Body of pancreas (tissue), 4 donors: Measurements from ENCODE around the gene SRSF9. TPM values are rescaled to one million over a fixed set of nuclear protein-coding genes. Genes with fewer than 3 reads are reported as not detected.

Experiments used
- ATAC-seq: fragments of 150-250 bp; one replicate; pipeline ENCODE4 v1.9.1; 2016
- DNase-seq, 4 donors: peaks; one replicate each; pipeline ENCODE4 v3.0.0-alpha.2; 2019
- H3K27ac ChIP-seq, 4 donors: fragments of 200-600 bp; sonication (generic); 1 replicate in 3 of 4; 2 replicates in 1 of 4; pipeline versions ENCODE4 v1.5.1 to v1.6.1; 2016 to 2019; ENCODE audit warnings: mild to moderate bottlenecking in 1 of 4, mixed read lengths in 1 of 4, moderate library complexity in 1 of 4
- H3K27me3 ChIP-seq, 2 donors: fragments of 200-600 bp; sonication (generic); one replicate each; pipeline ENCODE4 v1.6.0; 2016; ENCODE audit warnings: mild to moderate bottlenecking in 1 of 2
- H3K36me3 ChIP-seq, 2 donors: fragments of 200-600 bp; sonication (generic); replicated peaks in 1 of 2; 2 replicates each; pipeline ENCODE4 v1.5.1; 2016; ENCODE audit warnings: low read depth in 2 of 2; ENCODE audit not compliant: insufficient read depth in 1 of 2
- H3K4me1 ChIP-seq: fragments of 200-600 bp; sonication (generic); one replicate; pipeline ENCODE4 v1.6.0; 2016
- H3K4me3 ChIP-seq, 2 donors: fragments of 200-600 bp; sonication (generic); 1 replicate in 1 of 2; 2 replicates in 1 of 2; pipeline ENCODE4 v1.5.1; 2016 to 2019
- H3K9me3 ChIP-seq, 3 donors: fragments of 200-600 bp; sonication (generic); 1 replicate in 2 of 3; 2 replicates in 1 of 3; pipeline ENCODE4 v1.5.1; 2016
- POLR2A ChIP-seq, 3 donors: fragments of 450-650 bp; IDR thresholded peaks; one replicate each; pipeline ENCODE4 v1.6.1; 2016; ENCODE audit warnings: antibody characterized with exemption in 3 of 3, mild to moderate bottlenecking in 2 of 3
- WGBS, 2 donors: methylation state at CpG; one replicate each; pipeline ENCODE4 v1.1.5; 2017; 5-methylcytosine and 5-hydroxymethylcytosine counted together
- intact Hi-C: fragments of 100-400 bp; cut with DNase I; formaldehyde crosslinking; loops from one replicate; pipeline ENCODE4 v1.15.1; 2023
- total RNA-seq, 2 donors: library from RNA; depleted of rRNA; stranded (reverse); fragments of >200 nt; gene quantifications; one replicate each; pipeline ENCODE4 v1.1.0, GENCODE V29; 2016
- TF ChIP-seq, protein P1 (sequence below), 7 experiments: fragments of 450-650 bp in 4 of 7; fragments of 200-600 bp in 3 of 7; sonication (generic) in 3 of 7; IDR thresholded peaks; one replicate each; pipeline ENCODE4 v1.5.1; 2016 to 2019; ENCODE audit warnings: antibody characterized with exemption in 7 of 7

Gene SRSF9
- total RNA-seq, 2 donors from 2014 or later = 86.0 to 93.9 TPM

DNA sequence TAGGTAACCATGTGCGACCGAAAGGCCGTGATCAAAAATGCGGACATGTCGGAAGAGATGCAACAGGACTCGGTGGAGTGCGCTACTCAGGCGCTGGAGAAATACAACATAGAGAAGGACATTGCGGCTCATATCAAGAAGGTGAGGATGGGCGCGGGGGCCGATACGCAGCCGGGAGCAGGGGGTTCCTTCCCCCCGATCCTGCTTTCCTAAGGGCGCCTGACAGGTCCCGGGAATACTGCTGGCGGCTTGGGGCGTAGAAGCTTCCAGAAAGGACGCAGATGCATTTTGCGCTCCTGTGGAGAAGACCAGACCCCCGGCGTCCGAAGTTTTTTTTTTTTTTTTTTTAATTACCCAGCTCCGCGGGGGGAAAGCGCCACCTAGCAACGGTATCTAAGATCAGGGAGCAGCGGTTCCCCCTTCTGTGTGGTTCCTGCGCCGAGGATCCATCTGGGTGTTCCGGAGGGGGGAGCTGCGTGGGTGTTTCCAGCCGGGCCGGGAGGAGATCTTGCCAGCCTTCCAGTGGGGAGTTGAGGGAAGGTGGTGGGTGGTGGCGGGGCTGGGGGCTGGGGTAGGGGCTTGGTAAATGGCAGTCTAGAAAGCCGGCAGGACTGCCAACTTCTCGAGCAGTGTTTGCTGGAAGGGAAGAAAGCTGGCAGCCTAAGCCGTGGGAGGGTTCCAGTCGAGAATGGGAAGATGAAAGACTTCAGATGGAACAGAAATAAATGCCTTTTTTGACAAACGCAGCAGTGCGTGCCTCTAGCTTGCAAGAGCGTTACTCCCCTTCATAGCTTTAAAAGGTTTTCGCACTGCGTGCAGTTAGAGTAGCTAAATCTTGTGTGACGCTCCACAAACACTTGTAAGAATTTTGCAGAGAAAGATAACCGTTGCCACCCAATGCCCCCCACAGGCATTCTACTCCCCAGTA, 27.1 kb upstream of the SRSF9 start:
- H3K27me3 ChIP-seq = no peaks in the 10 kb centered on the region
- H3K4me3 ChIP-seq = peak overlapping the region; percentile 49 to 97
- ATAC-seq = peak; percentile 31
- H3K36me3 ChIP-seq = no peaks in the 10 kb centered on the region
- intact Hi-C loops = no loop called here
- peak; percentile 61 to 71 (median 64) for DNase-seq
- H3K27ac ChIP-seq = peak overlapping the region; percentile 73 to 88 (median 80)
- no peak for TF ChIP-seq POLR2A (IDR thresholded peaks at IDR 0.05)
- TF ChIP-seq, protein P1, sequence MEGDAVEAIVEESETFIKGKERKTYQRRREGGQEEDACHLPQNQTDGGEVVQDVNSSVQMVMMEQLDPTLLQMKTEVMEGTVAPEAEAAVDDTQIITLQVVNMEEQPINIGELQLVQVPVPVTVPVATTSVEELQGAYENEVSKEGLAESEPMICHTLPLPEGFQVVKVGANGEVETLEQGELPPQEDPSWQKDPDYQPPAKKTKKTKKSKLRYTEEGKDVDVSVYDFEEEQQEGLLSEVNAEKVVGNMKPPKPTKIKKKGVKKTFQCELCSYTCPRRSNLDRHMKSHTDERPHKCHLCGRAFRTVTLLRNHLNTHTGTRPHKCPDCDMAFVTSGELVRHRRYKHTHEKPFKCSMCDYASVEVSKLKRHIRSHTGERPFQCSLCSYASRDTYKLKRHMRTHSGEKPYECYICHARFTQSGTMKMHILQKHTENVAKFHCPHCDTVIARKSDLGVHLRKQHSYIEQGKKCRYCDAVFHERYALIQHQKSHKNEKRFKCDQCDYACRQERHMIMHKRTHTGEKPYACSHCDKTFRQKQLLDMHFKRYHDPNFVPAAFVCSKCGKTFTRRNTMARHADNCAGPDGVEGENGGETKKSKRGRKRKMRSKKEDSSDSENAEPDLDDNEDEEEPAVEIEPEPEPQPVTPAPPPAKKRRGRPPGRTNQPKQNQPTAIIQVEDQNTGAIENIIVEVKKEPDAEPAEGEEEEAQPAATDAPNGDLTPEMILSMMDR (IDR thresholded peaks at IDR 0.05) = peak in 1 of 7 experiments; percentile 20
- no peaks in the 10 kb centered on the region for H3K9me3 ChIP-seq
- peaks cover 17% of the 10 kb centered on the region for H3K4me1 ChIP-seq
- 0 to 1% methylated on average over 39 to 47 of the region's 47 CpGs for WGBS, 2 donors

GRCh38 chr12:120495731-120496412, 26.3 kb upstream of the SRSF9 start, which contains the start of gene DYNLL1:
TSS of gene DYNLL1 (plus strand) at chr12:120496113. CDS start at chr12:120496422, 309 bp downstream.
- H3K27ac ChIP-seq = peak within 1 kb of the TSS; percentile 73 to 88 (median 80)
- intact Hi-C loops = no loop called here

DNA sequence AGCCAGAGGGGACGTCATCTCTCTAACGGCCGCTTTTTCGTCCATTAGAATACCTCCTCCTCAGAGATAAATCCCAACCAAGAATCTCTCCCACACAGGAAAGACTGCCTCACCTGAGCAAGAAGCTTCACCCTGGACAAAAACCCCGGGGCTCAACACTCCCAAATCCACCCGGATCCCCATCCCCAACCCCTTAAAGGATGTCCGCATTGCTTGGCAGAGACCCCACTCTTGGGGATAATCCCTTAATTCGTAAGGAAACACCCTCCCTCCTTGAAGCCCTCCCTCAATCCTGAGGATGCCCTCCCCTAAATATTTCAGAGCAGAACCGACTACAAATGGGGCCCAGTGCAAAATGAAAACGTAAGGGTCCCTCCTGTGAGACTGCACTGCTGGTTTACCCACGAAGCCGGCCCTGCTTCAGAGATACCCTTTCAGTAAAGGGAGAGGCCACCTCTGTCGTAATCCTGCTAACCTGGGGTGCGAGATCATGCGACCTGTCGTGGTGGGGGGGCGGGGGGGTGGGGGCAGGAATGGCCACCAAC, 25.7 kb upstream of the SRSF9 start:
- ATAC-seq = no peak
- intact Hi-C loops = no loop called here
- Histone ChIP-seq H3K4me3 (peak overlapping the region; percentile 49 to 97), H3K27me3 (no peaks in the 10 kb centered on the region), H3K36me3 (no peaks in the 10 kb centered on the region), H3K27ac (peak overlapping the region in 3 of 4 donors; percentile 75 to 88 (median 85)), H3K4me1 (peaks cover 27% of the 10 kb centered on the region), H3K9me3 (no peaks in the 10 kb centered on the region)
- TF ChIP-seq, protein P1 (IDR thresholded peaks at IDR 0.05) = no peak
- TF ChIP-seq POLR2A (IDR thresholded peaks at IDR 0.05) = no peak
- DNase-seq = no peak
- WGBS, 2 donors = 21 to 42% methylated on average over 9 to 17 of the region's 17 CpGs

More at GRCh38 chr12:120495731-120496412, 26.3 kb upstream of the SRSF9 start, which contains the start of gene DYNLL1:
- H3K4me1 ChIP-seq = peaks cover 22% of the 10 kb centered on the region
- peak within 1 kb of the TSS; percentile 49 to 97 for H3K4me3 ChIP-seq
- TF ChIP-seq, protein P1 (IDR thresholded peaks at IDR 0.05) = peak in 3 of 7 experiments; percentile 28 to 47 (median 36)
- TF ChIP-seq POLR2A (IDR thresholded peaks at IDR 0.05) = peak; percentile 78 to 94 (median 94)
- no peaks in the 10 kb centered on the region for H3K36me3 ChIP-seq
- DNase-seq = peak; percentile 97 to 98 (median 98)
- WGBS, 2 donors = 0 to 1% methylated on average over 3 to 45 of the region's 53 CpGs
- no peaks in the 10 kb centered on the region for H3K27me3 ChIP-seq
- H3K9me3 ChIP-seq = no peaks in the 10 kb centered on the region
- ATAC-seq = peak; percentile 99

DNA sequence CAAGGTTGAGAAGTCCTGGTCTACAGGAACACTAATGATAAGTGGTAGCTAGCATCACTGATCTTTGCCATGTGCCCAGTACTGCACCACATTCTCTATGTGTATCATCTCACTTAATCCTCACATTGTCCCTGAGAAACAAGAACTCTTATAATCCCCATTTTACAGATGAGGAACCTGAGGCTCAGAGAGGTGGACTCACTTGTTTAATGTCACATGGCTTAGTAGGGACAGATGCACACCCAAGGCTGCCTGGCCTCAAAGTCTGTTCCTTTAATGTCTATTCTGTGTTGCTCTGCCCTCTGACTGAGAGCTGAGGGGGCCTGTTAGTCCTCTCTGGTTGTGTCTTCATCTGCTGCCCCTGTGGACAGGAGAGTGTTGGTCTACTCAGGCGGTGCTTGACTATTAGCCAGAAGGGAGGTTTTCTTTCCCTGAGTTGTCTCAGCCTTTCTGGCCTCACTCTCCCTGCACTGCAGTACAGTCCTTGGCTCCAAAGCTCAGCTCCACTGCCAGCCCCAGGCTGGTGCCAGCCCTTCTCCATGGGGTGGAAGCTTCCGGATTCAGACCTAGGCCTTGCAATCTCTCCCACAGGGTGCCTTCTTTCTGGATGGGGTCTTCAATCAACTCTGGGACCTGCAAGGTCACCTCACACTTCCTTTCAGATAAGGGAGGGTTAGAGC, 21.4 kb upstream of the SRSF9 start:
- peak overlapping the region in 2 of 4 donors; percentile 14 to 20 for H3K27ac ChIP-seq
- no peak for ATAC-seq
- H3K27me3 ChIP-seq = no peaks in the 10 kb centered on the region
- intact Hi-C loops = no loop called here
- H3K4me1 ChIP-seq = peaks cover 27% of the 10 kb centered on the region
- no peaks in the 10 kb centered on the region for H3K36me3 ChIP-seq
- no peak overlapping the region for H3K4me3 ChIP-seq
- TF ChIP-seq POLR2A (IDR thresholded peaks at IDR 0.05) = no peak
- TF ChIP-seq, protein P1 (IDR thresholded peaks at IDR 0.05) = no peak
- H3K9me3 ChIP-seq = no peaks in the 10 kb centered on the region
- 59 to 69% methylated on average over 1 to 2 of the region's 2 CpGs for WGBS, 2 donors
- peak; percentile 6 to 55 (median 39) for DNase-seq
